HG03342 (cell line): ENCODE measurements around the gene TMEM273.
A peak's percentile ranks its signal among the peaks of the same experiment; 100 is the strongest.
"Not testable (repeated sequence)": the region's sequence is repeated elsewhere in the genome, so short reads cannot be mapped to it uniquely, and the experiment has no call there.

Experiments used
- ATAC-seq: cut with Tn5 transposase; IDR thresholded peaks from one replicate; pipeline ENCODE4 v1.9.1; 2021; ENCODE audit warnings: mild to moderate bottlenecking, moderate library complexity; ENCODE audit not compliant: unreplicated experiment

The TMEM273 gene

DNA sequence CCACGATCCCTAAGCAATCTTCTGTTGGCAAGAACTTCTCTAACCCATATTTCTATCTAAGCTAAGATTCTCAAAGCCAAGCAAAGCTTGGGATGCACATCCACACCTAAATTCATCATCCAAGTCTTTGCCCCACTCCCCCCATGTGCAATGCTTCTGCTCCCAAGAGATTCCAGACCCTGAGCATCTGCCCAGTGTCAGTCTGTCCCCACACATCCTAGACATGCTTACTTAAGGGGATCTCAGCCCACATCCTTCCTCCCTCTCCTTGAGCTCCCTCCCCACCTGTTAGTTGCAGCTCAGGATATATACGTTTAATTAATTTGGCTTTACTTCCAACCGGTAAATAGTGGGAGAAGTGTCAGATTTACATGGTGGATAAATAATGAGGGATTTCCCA, 17.0 kb upstream of the TMEM273 start:
- ATAC-seq: no peak

DNA sequence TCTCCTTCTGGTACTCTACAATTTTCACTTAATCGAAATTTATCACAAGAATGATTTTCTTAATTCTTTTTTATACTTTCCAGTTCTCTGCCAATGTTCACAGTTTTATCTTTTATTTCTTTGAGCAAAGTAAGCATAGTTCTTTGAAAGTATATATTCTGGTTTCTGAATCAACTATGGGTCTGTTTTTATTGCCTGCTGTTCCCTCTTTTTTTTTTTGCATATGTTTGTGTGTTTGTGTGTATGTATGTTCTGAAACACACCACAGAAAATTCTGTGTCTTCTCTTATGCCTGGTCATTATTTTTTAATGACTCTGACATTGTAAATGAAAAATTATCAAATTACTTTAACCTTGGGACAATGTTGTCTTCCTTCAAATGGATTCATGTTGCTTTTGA, 15.9 kb upstream of the TMEM273 start:
- no peak for ATAC-seq

DNA sequence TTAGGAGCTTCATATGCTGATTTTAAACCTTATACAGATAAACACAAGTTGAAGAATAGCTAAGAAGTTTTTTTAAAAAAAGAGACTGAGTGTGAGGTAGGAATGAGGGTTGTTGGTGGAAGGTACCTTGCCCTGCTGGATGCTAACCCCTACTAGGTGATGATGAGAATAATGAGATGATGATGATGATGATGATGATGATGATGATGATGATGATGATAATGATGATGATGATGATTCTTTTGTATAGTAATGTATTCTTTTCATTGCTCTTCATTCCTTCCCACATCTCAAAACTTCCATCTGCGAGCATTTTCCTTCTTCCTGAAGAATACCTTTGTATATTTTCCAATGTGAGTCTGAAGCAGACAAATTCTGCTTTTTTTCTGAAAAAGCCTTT, 14.1 kb upstream of the TMEM273 start:
- ATAC-seq: no peak

DNA sequence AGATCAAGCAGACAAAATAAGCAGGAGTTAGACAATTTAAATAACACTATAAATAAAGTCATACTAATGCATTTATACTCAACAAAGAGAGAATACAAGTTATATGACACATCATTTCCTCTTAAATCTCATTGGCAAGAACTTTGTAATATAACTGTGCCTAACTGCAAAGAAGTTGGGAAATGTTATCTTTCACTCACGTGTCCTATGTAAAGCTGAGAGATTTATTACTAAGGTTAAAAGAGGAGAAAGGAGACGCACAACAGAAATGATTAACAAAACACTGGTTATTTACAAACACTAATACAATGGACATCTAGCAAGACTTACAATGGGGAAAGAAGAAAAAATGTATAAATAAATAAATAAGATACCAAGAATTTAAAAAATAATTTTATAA, 12.7 kb upstream of the TMEM273 start:
- ATAC-seq: no peak

DNA sequence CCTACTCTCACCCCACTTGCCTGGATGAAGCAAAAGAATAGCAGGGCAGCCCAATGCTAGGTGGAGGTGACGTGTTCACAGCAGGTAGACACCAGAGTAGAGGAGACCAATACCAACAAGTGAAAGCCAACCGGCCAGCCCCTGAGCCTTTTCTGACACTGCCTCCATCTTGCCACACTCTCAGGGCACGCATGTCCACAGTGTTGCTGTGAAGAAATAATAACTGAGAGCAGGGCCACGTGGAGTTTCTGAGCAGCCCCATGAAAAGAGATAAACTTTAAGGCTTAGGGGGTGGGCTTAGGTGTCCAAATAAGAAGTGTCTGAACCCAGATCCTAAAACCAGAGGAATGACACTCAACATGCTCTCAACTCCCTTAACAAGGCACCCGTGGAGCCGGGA, 9.0 kb upstream of the TMEM273 start:
- no peak for ATAC-seq

DNA sequence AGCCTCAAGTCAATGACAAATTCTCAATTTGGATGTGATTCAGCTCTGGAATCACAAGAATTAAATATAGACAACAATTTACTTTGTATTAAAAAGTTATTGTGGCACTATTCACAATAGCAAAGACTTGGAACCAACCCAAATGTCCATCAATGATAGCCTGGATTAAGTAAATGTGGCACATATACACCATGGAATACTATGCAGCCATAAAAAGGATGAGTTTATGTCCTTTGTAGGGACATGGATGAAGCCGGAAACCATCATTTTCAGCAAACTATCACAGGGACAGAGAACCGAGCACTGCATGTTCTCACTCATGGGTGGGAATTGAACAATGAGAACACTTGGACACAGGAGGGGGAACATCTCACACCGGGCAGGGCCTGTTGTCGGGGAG, 7.7 kb upstream of the TMEM273 start:
- ATAC-seq: not testable (repeated sequence)

DNA sequence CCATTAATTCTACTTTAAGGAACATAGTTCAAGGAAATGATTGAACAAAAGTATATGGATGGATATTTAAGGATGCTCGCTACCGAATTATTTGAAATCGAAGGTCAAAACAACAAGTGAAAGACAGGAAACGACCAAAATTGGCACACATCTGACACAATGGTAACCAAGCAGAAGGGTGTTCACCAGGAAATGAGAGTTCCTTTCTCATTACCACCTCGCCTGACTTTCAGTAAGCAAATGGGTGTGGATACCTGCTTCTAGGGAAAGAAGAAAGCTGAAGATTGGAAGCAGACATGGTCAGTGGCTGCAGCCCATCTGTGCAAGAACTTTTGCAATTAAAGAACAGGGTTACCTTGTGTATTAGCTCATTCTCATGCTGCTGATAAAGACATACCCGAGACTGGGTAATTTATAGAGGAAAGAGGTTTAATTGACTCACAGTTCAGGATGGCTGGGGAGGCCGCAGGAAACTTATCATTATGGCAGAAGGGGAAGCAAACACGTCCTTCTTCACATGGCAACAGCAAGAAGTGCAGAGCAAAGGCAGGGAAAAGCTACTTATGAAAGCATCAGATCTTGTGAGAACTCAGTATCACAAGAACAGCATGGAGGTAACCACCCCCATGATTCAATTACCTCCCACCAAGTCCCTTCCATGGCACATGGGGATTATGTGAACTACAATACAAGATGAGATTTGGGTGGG, 6.2 kb upstream of the TMEM273 start:
- no peak for ATAC-seq

DNA sequence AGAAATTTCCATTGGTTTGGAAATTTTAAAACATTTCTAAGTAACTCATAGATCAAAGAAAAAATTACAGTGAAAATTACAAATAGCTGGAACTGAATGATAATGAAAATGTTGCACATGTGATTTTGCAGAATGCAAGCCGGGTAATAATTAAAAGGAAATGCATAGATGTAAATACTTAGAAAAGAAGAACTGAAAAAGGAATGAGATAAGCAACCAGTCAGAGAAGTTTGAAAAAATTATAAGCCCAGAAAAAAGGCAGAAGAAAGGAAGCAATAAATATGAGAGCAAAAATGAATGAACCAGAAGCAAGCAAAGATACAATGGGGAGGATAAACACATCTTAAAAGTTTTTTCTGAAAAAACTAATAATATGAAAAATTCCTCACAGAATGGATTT, 3.2 kb upstream of the TMEM273 start:
- no peak for ATAC-seq

DNA sequence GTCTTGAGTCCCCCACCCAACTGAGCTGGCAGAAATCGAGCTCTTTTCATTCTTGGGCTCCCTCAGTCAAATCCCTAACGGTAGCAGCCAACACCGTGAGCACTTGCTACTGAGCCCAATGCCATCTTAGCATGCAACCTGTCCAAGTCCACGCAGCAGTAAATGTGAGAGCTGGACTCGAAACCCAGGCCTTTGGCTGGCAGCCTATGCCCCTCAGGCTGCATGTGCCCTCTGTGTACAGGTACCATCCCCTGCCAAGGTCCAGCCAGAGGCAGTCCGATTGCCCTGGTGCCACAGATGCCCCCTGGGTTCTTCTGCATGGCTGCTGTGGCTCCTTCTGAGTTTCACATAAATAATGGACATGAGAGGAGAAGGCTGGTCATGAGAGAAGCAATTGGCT, 1.2 kb upstream of the TMEM273 start:
- no peak for ATAC-seq

DNA sequence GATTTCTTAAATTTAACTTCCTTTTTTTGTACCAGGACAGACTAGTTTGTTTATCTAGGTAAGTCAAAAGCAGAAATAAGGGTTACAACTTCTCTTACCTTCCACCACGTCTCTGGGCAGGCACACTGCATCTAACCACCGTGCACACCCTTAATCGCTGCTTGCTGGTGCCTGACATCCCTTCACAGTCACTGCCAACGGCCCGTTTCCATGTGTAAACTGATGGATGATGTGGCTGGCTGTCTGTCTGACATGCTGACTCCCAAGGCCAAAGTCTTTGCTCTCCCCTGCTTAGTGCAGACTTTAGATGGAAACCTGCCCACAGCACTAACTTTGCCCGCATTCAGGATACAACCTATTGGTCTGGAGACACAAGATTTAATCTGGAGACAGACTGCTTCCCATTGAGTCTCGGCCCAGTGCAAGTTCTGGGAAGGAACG, 1.1 kb downstream of the TMEM273 start:
- ATAC-seq: no peak

DNA sequence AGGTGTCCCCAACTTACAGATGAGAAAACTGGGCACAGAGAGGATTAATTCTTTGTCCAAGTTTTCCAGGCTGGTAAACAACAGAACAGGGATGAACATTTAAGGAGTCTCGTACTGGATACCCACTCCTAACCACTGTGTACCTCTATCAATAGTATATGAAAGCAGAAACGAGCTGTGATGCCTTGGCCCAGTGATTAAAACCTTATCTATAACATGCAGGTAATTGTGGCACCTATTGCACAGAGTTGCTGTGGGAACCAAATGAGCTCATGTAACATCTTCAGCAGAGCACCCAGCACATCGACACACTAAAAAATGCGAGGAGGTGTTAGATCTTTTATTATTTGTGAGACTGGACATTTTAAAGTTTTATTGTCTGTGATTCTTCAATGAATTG, 1.6 kb downstream of the TMEM273 start:
- no peak for ATAC-seq

DNA sequence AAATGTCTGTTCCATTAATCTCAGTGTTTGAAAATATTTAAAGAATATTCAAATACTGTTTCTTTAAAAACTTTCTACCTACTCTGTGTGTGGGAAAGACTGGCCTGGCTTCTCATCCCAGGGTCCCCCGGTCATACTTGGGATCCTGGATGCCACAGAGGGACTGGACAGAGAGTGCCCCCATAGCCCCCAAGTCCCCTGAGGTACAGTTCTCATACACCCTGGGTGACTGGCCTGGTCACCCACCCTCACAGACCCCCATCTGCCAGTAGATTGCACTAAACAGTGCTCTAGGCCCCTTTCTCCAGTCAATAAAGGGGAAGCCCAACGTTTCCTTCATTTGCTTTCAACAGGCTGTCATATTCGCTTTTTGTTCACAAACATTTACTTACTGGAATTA, 3.0 kb downstream of the TMEM273 start:
- no peak for ATAC-seq

DNA sequence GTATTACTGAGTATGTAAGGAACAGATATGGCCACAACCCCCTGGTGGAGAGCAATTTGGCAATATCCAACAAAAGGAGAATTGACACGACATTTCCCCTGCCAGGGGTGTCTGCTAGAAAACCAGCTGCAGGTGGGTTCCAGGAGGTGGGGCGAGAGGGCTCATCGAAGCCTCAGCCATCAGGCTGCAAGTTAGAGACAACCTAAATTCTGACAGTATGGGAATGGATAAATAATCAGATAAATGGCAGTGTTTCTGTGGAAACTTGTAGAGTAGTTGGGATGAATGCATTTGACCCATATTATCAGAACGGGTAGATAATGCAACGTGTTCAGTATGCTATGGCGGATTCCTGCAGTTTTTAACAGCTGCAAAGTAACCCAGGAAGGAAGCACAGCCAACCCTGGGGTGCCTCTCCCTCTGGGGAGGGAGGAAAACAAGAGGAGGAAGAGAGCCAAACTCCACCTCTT, 3.5 kb downstream of the TMEM273 start:
- no peak for ATAC-seq

DNA sequence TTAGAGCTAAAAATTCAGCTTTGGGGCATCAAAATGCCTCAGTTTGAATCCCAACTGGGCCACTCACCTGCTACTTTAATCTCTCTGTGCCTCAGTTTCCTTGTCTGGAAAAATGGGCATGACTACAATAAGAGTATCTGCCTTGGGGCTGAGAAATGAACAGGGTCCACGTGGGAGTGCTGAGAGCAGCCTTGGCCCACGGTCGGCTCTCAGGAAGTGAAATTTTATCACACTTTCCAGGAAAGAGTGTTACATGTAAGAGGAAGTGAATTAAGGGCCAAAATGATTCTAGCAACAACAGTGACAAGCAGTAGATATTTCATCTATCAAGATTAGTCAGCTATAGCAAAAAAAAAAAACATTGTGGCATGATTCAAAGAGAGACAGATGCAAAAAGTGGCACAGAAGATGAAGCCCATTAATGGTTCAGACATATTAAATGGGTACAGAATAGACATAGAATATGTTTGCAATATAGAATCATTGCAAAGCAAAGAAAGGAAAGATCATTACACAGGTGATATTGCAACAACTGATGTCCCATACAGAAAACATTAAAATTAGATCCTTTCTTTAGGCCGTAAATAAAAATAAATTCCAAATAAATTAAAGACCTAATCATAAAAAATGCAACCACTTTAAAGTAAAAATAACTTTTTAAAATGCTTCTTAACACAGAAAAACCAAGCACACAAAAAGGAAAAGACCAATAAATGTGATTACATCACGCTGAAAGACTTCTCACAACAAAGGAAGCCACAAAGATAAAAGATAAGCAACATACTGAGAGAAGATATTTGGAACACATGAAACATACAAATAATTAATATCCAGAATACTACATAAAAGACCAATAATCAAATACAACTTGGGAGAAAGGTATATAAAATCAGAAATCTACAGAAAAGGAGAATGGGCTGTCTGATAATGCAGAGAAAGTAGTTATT, 4.3 kb downstream of the TMEM273 start:
- no peak for ATAC-seq

DNA sequence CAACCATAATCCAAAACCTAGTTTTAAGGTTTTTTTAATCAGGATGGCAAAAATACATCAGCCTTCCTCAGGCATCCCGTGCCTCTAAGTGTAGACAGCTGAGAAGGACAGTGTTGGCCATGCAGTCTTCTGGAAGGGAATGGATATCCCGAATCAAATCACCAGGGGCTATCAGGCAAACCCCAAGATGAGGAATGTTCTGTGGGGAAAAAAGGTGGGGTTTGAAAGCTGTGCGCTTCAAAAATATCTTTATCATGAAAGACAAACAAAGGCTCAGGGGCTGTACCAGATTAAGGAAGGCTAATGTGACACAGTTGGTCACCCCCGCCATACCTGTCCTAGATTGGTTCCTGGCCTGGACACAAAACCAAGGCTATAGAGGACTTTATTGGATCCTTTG, 5.4 kb downstream of the TMEM273 start:
- no peak for ATAC-seq

DNA sequence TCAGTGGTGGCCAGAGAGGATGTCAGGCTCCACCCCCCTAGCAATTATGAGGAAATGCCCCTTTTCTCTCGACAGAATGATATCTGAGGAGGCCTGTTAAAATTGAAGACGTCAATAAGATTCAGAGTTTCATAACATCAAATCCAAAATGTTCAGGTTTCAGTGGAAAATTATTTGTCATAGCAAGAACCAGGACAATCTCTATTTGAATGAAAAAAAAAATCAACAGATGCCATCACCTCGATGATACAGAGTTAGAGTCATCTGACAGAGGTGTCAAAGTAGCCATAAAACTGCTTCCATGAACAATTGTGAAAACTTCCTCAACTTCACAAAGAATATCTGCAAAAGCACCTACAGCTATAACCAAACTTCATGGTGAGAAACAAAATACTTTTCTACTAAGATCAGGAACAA, 7.7 kb downstream of the TMEM273 start:
- ATAC-seq: no peak

DNA sequence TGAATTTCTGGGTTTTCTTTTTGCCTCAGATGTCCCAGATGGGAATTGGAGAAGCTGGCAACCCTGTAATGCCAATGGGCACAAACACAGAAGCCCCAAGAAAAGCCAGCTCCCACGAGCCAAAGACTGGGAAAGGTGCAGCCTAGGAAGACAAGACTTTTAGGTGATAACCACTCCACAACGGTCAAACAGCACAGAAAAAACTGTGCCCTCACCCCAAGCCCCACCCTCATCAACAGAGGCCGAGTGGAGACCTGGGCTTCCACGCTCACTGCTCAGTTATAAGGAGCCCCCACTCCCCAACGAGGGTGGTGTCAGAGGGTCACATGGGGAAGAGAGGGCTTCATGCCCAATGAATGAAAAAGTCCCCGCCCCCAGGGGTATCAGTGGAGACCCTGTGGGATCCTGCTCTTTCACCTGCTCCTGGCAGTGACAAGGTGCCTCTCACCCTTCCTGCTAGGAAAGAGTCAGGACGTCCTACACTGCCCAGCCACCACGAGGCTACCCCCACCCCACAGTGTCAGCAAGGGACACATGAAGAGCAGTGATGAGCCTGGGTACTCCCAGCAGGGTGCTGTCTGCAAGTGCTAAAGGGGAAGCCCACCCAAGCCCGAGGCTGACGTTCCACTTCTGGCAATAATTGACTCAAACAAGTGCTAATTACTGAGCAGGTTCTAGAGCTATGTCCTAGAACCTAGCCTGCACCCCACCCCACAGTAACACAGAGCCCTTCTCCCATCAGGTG, 8.3 kb downstream of the TMEM273 start:
- ATAC-seq: no peak

DNA sequence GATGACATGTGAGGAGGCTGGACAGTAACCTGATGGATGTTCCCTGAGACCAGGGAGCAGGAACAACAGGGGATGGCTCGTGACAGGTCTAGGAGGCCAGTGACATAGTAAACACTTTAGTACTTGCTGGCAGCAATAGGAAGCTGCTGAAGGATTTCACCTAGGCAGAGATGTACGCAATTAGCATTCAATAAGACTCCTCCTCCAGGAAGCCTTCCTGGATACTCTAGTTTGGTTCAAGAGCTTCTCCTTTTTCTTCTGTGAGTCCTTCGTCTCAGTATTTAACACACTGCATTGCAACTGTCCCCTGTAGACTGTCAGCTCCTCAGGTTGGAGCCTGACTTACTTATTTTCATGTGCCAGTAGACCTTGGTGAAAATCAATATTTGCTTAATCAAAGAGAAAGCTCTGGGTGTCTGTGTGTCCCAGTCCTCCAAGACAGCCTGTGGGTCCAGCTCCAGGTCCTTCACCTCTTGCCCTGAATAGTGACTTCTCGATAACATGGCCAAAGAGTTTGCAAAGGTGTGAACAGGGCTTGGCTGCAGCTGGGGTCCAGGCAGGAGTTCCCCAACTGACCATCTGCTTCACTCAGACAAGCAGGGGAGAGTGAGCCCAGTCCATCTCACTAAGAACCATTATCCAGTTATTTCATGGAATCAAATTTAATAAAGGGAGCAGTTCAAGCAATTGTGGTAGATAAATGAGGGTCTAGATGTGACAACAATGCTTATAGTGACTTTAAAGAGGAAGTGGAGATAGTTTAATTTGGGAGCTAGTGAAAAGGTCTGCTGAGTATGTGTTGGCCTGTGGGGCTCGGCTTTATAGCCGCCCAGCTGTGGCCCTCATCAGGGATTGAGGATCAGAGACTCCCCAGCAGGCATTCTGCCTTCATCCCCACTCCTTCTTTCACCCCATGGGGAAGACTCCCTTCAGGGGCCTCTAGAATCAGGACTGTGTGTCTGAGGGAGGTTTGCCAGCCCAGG, 9.4 kb downstream of the TMEM273 start:
- ATAC-seq: no peak

DNA sequence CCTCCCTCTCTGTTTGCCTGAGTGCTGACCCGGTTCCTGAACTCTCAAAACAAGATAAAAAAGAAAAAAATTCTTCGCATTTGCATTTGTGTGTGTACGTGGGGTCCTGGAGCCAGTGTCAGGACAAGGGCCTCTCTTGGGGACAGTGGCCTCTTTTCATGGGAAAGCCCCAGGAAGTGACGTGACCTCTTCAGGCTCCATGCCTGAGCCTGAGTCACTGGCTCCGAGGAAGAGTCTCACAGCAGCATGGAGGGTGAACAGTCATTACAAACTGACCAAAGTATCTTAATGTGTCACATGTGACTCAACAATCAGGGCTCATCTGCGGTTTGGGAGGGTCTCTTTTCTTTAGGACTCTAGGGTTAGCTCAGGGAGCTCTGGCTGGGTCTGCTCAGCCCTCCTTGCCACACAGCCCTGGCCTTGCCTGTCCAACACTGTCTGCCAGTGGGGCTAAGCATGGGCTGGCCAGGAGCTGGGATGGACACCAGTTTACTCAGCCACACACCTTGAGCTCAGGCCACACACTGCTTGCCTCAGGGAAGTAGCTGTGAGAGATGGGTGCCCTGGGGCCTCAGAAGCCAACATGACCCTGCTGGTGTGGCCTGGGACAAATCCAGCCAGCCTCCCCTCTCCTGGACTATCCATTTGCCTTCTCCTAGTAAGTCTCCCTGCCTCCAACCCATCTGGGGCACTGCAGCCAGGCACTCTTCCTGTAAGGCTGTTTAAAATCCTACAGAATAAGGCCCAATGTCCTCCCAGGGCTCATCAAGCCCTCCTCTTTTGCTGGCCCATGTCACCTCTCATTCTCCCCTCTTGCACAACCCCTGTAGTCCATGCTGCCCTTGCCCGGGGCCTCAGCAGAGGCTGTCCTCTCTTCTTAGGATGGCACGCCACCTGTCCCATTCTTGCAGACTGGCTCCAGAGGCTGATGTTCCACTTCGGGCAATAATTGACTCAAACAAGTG, 10.5 kb downstream of the TMEM273 start:
- ATAC-seq: peak; percentile 81
